ENCODE data around the gene MPDU1.

- TF ChIP-seq CTCF (IDR thresholded peaks at IDR 0.05) (no peak), EZH2 (IDR thresholded peaks at IDR 0.05) (no peak)
Measured at GRCh38 chr17:7590743-7591142, 7.1 kb downstream of the MPDU1 start.

Data from neural progenitor cell (in vitro differentiated cells).